Mammary epithelial cell (primary cell): ENCODE results near the gene PAK4.

Experiments
- CTCF ChIP-seq, 2 donors: IDR thresholded peaks in 1 of 2; conservative IDR thresholded peaks in 1 of 2; 2 replicates each; pipeline ENCODE4 v1.5.1; 2011 to 2012; ENCODE audit warnings: inconsistent platforms in 2 of 2, low read length in 2 of 2, mild to moderate bottlenecking in 2 of 2, control low read depth in 1 of 2, low read depth in 1 of 2; ENCODE audit not compliant: insufficient read depth in 1 of 2; ENCODE audit errors: extremely low read depth in 1 of 2
- EZH2 ChIP-seq: IDR thresholded peaks from 2 replicates; pipeline ENCODE4 v1.6.1; 2012; ENCODE audit warnings: low read length, inconsistent platforms, borderline replicate concordance

- TF ChIP-seq CTCF (conservative IDR thresholded peaks at IDR 0.05 in 1 of 2, IDR thresholded peaks at IDR 0.05 in 1 of 2; ENCODE audit: extremely low read depth in 1 of 2, insufficient read depth in 1 of 2, low read depth in 1 of 2, low read length in 2 of 2) (no peak), EZH2 (no peak)
Measured at GRCh38 chr19:39178296-39179006, 52.9 kb downstream of the PAK4 start.
